ENCODE data around the gene KIF25.

KIF25 gene

DNA sequence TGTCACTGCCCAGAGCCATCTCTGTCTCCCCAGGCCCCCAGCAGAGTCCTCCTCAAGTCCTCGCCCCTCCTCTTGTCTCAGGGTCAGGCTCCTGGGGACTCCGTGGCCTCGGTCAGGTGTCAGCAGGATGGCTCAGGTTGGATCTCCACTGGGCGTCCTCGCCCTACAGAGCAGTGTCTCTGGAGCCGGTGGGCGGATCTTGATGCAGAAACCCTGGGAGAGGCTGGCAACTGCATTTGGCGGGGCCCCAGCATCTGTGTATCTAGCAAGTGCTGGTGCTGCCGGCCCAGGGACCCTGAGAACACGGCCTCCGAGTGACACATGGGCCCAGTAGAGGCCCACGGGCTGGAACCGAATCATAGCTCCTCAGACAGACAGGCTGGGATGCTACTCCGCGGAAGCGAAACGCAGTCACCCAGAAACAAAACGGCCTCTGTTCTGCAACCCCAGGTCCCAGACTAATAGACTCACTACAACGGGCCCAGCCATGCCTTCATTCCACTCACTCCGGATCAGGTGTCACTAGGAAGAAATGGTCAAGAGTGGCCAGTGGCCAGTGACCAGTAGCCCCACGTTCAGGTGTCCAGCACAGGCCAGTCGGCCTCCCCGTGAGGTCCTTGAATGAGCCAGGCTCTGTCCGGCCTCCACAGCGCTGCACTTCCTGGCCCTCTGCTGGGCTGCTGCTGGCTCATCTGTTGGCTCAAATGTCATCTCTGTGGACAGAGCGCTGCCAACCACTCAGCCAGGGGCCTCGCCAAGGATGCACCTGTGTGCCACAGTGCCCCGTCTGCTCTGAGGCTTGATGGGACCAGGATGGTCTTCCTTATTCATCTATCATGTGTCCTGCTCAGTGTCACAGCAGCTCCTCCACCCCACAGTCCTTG, 94.2 kb downstream of the KIF25 start:
- DNase-seq: no peak

DNA sequence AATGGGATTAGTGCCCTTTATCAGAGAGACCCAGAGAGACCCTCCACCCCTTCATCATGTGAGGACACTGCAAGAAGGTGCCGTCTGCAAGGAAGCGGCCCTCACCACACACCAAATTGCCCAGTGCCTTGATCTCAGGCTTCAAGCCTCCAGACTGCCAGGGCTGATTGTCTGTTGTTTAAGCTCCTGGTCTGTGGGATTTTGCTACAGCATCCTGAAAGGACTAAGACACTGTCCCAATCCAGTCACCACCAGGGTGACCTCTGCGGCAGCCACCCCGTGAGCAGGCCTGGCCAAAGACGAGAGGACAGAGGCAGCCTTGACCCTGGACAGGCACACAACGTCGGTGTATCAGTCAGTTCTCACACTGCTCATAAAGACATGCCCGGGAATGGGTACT, 95.1 kb downstream of the KIF25 start:
- DNase-seq: no peak

DNA sequence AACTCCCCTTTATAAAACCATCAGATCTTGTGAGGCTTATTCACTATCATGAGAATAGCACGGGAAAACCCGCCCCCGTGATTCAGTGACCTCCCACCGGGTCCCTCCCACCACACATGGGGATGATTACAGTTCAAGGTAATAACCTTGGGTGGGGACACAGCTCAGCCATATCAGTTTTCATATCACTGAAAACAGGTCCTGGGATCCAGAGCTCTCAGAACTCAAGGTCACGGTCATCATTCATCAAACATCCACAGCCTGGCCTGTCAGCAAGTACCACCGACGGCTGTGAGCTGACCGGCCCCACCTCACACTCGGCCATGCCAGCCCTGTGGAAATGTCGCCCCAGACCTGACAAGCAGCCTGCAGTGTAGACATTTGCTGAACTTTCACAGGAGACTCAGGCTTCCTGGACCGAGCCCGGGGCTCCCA, 95.6 kb downstream of the KIF25 start:
- no peak for DNase-seq

DNA sequence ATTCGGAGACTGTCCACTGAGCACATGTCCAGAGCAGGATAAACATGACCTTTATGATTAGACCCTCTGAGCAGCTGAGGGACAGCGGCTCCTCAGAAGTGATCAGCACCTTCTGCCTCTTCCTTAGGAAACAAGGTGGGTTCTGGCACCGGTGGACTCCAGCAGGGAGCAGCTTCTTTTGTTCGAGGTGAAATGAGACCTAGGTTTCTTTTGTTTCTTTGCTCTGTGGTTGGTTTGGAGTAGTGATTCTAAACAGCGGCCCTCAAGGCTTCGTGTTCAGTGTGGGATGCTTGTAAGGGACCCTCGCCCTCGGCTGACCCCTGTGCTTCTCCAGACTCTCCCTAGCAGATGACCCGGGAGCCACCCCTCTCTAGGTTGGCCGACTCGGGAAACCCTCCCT, 96.2 kb downstream of the KIF25 start:
- DNase-seq: no peak
